HFF-Myc (cell line): ENCODE measurements around the gene SYTL1.
"Not testable (repeated sequence)": the region's sequence is repeated elsewhere in the genome, so short reads cannot be mapped to it uniquely, and the experiment has no call there.

Source experiments
- DNase-seq: peaks from one replicate; pipeline ENCODE4 v3.0.0-alpha.2; 2011; ENCODE audit warnings: low read depth; ENCODE audit errors: extremely low read depth
- H3K4me3 ChIP-seq: replicated peaks from 2 replicates; pipeline ENCODE4 v1.5.1; 2011; ENCODE audit warnings: low read depth, mild to moderate bottlenecking, control low read depth, low read length
- CTCF ChIP-seq: IDR thresholded peaks from 2 replicates; pipeline ENCODE4 v1.5.1; 2012; ENCODE audit warnings: mild to moderate bottlenecking, low read depth, low read length, control low read depth; ENCODE audit errors: missing control alignments

SYTL1 gene

GRCh38 chr1:27381969-27382762 is 40.3 kb downstream of the SYTL1 start:
- H3K4me3 ChIP-seq, result no peak overlapping the region
- TF ChIP-seq CTCF, result no peak
- no peak for DNase-seq

GRCh38 chr1:27383039-27383605 is 41.3 kb downstream of the SYTL1 start, which contains the start of gene CD164L2:
Gene CD164L2, minus strand, starts transcription at chr1:27383333. Its CDS starts 94 bp downstream, at chr1:27383239.
- TF ChIP-seq CTCF, result no peak
- H3K4me3 ChIP-seq, result no peak within 1 kb of the TSS
- no peak for DNase-seq

GRCh38 chr1:27383661-27384060 is 41.8 kb downstream of the SYTL1 start:
- TF ChIP-seq CTCF, result no peak
- DNase-seq, result no peak
- no peak overlapping the region for H3K4me3 ChIP-seq

GRCh38 chr1:27384797-27385196 is 43.0 kb downstream of the SYTL1 start:
- H3K4me3 ChIP-seq, DNase-seq: not testable (repeated sequence)

- peak; percentile 87 for TF ChIP-seq CTCF
- DNase-seq, result no peak
Measured at GRCh38 chr1:27388337-27389005, 46.6 kb downstream of the SYTL1 start.

GRCh38 chr1:27391511-27392095 is 49.8 kb downstream of the SYTL1 start:
- DNase-seq, result no peak
- peak overlapping the region; percentile 84 for H3K4me3 ChIP-seq
- TF ChIP-seq CTCF, result no peak

More at GRCh38 chr1:27388337-27389005, 46.6 kb downstream of the SYTL1 start:
- H3K4me3 ChIP-seq, result no peak overlapping the region
